Kidney (tissue), 14 donors: ENCODE data around the gene STK25. TPM values are rescaled to one million over a fixed set of nuclear protein-coding genes. Genes with fewer than 3 reads are reported as not detected.

Source experiments
- DNase-seq, 5 donors: peaks; one replicate each; pipeline ENCODE4 v3.0.0-alpha.2; 2013 to 2020
- FAIRE-seq: peaks from 2 replicates; lab custom pipeline; 2012; peaks lifted over from hg19 to GRCh38; lab: Jason Lieb, UNC
- H3K27ac ChIP-seq, 2 donors: one replicate each; pipeline ENCODE4 v1.7.0; 2013; ENCODE audit warnings: low read depth in 2 of 2, low read length in 2 of 2, inconsistent platforms in 1 of 2
- H3K27me3 ChIP-seq: one replicate; pipeline ENCODE4 v1.7.1; 2013; ENCODE audit warnings: low read length, inconsistent platforms; ENCODE audit not compliant: control insufficient read depth, insufficient read depth
- H3K36me3 ChIP-seq, 3 donors: one replicate each; pipeline versions ENCODE4 v1.7.0 to v1.7.1; 2013; ENCODE audit warnings: low read length in 3 of 3, control low read depth in 1 of 3, inconsistent platforms in 1 of 3; ENCODE audit not compliant: insufficient read depth in 3 of 3, control insufficient read depth in 2 of 3
- H3K4me1 ChIP-seq, 3 donors: one replicate each; pipeline versions ENCODE4 v1.7.0 to v1.7.1; 2013; ENCODE audit warnings: low read length in 3 of 3, inconsistent platforms in 1 of 3, low read depth in 1 of 3; ENCODE audit not compliant: control insufficient read depth in 2 of 3, insufficient read depth in 2 of 3
- H3K4me3 ChIP-seq, 3 donors: one replicate each; pipeline versions ENCODE4 v1.7.0 to v1.8.1; 2013; ENCODE audit warnings: low read length in 3 of 3, control low read depth in 1 of 3, inconsistent platforms in 1 of 3
- H3K9ac ChIP-seq, 3 donors: one replicate each; pipeline versions ENCODE4 v1.7.0 to v1.7.1; 2013; ENCODE audit warnings: low read length in 3 of 3, control low read depth in 1 of 3, inconsistent platforms in 1 of 3
- H3K9me3 ChIP-seq, 3 donors: one replicate each; pipeline versions ENCODE4 v1.7.0 to v1.7.1; 2013; ENCODE audit warnings: low read length in 3 of 3, control low read depth in 1 of 3, inconsistent platforms in 1 of 3; ENCODE audit not compliant: control insufficient read depth in 2 of 3, insufficient read depth in 1 of 3
- CTCF ChIP-seq: IDR thresholded peaks from 3 replicates; pipeline ENCODE4 v1.5.1; 2012; ENCODE audit warnings: mild to moderate bottlenecking, moderate library complexity, borderline replicate concordance; ENCODE audit not compliant: insufficient read depth; ENCODE audit errors: extremely low read depth
- intact Hi-C: fragments of 100-400 bp; cut with DNase I; formaldehyde crosslinking; loops from one replicate; pipeline ENCODE4 v1.11.1; 2022
- polyA plus RNA-seq: library from polyadenylated mRNA; stranded (reverse); fragments of 350-450 nt; fragmentation: Illumina TruSeq; extraction: RNeasy Lipid Tissue Mini Kit (QIAGEN cat#74804); gene quantifications from one replicate; pipeline ENCODE4 v1.2.3, GENCODE V29; 2014; ENCODE audit warnings: low read depth, low replicate concordance; ENCODE audit not compliant: insufficient read depth
- total RNA-seq: library from RNA; stranded (reverse); fragmentation: NEBNext Ultra II Directional; extraction: Animal tissue kit (Norgen Biotek cat#: 25700); gene quantifications from one replicate; pipeline ENCODE4 v1.2.1, GENCODE V29; 2021
- donor health status: control.
- donor health status: control.
- donor health status: control.
- donor health status: control.
- donor health status: control.
- donor health status: DM: yes; HTN: yes; CAD: no.
- donor health status: Normal renal cell carcinoma (clear cell type).

The STK25 gene
- total and polyA plus RNA-seq, 2 donors from 2014 or later, result 119 to 151 TPM

DNA sequence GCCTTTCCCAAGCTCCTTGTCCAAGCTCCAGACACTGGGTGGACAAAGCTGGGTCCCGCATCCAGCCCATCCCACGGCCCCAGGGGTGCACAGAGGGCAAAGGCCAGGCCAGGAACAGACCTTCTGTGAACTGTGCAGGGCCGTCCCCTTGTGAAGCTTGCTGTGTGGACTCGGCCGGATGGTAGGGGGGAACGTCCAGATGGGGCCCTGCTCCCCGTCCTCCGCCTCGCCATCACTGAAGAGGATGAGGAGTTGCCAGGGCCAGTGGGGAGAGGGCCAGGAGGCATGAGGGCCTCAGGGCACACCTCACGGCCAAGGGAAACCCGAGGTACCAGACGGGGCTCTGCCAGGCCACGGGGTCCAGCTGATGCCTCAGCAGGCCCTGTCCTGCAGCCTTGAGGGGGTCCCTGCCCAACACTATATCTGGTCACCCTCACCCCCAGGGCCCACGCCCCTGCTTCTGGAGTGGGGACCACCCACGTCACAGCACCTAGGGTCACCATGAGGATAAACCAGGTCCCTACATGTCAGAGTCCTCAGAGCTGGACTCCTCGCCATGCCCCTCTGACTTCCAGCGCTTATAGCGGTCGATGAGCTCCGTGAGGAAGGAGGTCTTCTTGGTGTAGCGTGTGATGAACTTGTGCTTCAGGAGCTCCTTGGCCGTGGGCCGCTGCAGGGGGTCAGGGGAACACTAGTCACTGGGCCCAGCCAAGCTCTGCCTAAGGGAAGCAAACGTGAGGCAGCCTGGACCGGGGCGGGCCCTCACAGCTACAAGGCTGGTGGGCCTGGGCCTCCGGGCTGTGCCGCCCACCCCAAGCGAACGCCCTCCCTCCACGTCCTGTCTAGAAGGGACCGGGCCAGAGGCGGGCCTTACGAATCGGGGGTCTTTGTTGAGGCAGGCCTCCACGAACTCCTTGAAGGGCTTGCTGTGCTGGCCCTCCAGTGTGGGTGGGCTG, 10.0 kb downstream of the STK25 start:
- H3K9me3 ChIP-seq, result no peaks in the 10 kb centered on the region
- H3K4me3 ChIP-seq, result no peak overlapping the region
- no peak overlapping the region for H3K9ac ChIP-seq
- DNase-seq (no peak), FAIRE-seq (no peak)
- H3K4me1 ChIP-seq, result no peaks in the 10 kb centered on the region
- H3K27ac ChIP-seq, result no peak overlapping the region
- no peaks in the 10 kb centered on the region for H3K27me3 ChIP-seq
- no peak for TF ChIP-seq CTCF
- intact Hi-C loops, result no loop called here
- peaks cover 2 to 20% (median 8%) of the 10 kb centered on the region in 3 donors for H3K36me3 ChIP-seq

- no peaks in the 10 kb centered on the region for H3K4me1 ChIP-seq
- intact Hi-C loops, result no loop called here
- DNase-seq (no peak), FAIRE-seq (no peak)
- TF ChIP-seq CTCF, result no peak
- H3K9ac ChIP-seq, result no peak overlapping the region
- no peaks in the 10 kb centered on the region for H3K9me3 ChIP-seq
- no peaks in the 10 kb centered on the region for H3K27me3 ChIP-seq
- no peak overlapping the region for H3K27ac ChIP-seq
- peaks cover 2 to 28% (median 8%) of the 10 kb centered on the region in 3 donors for H3K36me3 ChIP-seq
- H3K4me3 ChIP-seq, result no peak overlapping the region
These were observed 11.2 kb downstream of the STK25 start for GRCh38 chr2:241496904-241497877.

- DNase-seq (no peak), FAIRE-seq (no peak)
- TF ChIP-seq CTCF, result no peak
- no peak overlapping the region for H3K9ac ChIP-seq
- no peak overlapping the region for H3K4me3 ChIP-seq
- no peak overlapping the region for H3K27ac ChIP-seq
- no peaks in the 10 kb centered on the region for H3K27me3 ChIP-seq
- no peaks in the 10 kb centered on the region for H3K9me3 ChIP-seq
- H3K4me1 ChIP-seq, result no peaks in the 10 kb centered on the region
- intact Hi-C loops, result no loop called here
- peaks cover 2 to 28% (median 5%) of the 10 kb centered on the region in 3 donors for H3K36me3 ChIP-seq
These were observed 12.2 kb downstream of the STK25 start for GRCh38 chr2:241496003-241496707.
